ENCODE measurements around the gene TNFSF12.

DNA sequence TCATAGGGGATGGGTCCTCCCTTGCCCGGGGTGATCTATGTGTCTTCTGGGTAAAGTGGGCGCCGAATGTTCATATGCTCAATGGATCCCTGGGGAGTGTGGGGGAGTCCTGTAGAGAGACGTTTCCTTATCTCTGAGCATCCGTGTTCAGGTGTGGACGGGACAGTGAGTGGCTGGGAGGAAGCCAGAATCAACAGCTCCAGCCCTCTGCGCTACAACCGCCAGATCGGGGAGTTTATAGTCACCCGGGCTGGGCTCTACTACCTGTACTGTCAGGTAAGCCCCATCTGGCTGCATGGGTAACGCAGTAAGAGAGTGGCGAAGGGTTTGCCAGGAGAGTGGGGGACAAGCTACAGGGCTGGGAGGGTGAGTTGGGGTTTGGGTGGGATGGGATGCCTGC is 7.8 kb downstream of the TNFSF12 start:
- TF ChIP-seq, protein P1, sequence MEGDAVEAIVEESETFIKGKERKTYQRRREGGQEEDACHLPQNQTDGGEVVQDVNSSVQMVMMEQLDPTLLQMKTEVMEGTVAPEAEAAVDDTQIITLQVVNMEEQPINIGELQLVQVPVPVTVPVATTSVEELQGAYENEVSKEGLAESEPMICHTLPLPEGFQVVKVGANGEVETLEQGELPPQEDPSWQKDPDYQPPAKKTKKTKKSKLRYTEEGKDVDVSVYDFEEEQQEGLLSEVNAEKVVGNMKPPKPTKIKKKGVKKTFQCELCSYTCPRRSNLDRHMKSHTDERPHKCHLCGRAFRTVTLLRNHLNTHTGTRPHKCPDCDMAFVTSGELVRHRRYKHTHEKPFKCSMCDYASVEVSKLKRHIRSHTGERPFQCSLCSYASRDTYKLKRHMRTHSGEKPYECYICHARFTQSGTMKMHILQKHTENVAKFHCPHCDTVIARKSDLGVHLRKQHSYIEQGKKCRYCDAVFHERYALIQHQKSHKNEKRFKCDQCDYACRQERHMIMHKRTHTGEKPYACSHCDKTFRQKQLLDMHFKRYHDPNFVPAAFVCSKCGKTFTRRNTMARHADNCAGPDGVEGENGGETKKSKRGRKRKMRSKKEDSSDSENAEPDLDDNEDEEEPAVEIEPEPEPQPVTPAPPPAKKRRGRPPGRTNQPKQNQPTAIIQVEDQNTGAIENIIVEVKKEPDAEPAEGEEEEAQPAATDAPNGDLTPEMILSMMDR (IDR thresholded peaks at IDR 0.05): no peak
- TF ChIP-seq POLR2A (IDR thresholded peaks at IDR 0.05): no peak

Measured in heart left ventricle (tissue), 13 donors.